NCI-H526 treated with DMSO at 0.1 percent for 48 hours (cell line): ENCODE measurements around the gene PIWIL4.

Experiments
- DNase-seq: peaks from one replicate; lab custom pipeline; 2025; lab: John Stamatoyannopoulos, UW

The PIWIL4 gene

DNA sequence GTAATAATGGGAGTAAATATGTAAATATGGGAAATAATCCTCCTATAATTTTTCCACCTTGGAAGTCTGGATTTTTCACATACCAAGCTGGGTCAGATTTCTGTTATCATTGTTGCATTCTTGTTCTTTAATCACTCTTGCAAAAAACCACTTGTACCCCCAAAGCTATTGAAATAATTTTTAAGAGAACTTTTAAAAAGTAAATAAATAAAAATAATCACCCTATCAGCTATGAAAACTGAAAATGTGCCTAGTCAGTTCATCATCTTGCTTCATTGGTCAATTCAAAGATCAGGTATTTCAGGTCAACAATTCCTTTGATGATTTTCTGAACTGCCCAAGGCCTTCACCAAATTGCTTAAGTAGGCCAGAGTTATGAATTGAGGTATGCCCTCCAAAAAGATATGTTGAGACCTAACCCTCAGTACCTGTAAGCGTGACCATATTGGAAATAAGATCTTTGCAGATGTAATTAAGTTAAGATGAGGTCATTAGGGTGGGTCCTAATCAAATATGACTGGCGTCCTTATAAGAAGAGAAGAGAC lies 95.8 kb downstream of the PIWIL4 start:
- DNase-seq, result no peak

DNA sequence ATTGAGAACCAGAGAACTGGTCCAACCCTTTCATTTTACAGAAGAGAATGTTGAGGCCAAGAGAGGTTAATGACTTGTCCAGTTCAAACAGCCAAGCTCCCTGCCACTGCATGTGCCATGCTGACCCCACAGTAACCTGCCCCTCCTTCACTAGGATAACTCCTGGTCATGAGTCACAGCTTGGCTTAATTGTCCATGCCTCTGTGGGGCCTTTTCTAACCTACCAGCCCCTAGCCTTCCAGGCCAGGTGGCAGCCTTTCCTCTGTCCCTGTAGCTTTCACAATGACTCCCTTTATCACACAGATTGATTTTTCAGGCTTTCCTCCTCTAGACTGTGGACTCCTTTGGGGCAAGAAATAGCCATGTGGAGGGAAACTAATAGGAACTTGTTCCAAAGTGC lies 97.2 kb downstream of the PIWIL4 start:
- DNase-seq, result no peak

DNA sequence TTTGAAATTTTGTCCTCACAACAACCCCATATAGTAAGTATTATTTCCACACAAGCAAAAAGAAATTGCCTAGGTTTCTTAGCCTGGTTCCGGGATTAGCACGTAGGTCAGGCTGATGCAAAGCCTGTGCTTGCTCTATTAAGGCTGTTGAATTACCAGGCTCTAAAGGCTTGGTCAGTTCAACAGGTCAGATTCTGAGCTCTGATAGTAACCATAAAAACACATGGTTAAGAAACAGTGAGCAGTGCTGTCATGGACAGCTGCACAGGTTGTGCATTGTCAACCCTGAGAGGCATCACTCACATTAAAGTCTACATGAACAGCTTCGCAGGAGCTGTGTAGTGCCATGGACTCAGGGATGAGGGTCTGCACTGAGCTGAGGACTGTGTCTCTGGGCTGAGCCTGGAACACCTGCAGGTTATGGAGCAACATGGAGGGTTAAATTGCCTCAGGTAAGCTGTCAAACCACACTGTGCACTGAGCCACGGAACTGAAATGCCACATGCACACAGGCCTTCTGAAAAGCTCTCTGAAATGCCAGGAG lies 98.0 kb downstream of the PIWIL4 start:
- DNase-seq, result no peak

DNA sequence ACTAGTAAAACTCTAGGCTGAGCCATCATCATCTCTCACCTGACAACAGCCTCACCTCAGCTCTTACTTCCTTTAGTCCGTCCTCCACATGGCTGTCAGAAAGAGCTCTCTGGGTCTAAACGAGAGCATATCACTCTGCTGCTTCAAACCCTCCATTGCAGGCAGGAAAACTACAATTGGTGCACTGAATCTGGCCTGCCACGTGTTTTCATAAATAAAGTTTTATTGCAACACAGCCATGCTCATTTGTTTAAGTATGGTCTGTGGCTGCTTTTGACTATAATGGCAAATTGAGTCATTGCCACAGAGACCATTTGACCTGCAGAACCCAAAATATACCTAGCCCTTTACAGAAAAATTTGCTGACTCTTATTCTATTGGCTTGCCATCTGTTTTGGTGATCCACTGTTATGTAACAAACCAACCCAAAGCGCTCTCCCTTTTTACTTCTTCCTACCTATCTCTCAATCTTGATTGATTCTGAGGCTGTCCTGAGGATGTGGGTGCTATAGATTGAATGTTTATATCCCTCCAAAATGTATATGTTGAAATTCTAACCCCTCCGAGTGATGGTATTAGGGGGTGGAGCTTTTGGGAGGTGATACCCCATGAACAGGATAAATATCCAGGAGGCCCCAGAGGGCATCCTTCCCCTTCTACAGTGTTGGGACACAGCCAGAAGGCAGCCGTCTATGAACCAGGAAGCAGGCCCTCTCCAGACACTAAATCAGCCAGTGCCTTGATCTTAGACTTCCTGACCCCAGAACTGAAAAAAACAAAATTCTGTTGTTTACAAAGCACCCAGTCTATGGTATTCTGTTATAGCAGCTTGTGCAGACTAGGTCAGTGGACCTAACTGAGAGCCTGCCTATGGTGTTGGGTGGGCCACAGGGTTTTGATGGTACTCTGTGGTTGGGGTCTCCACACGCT lies 99.9 kb downstream of the PIWIL4 start:
- no peak for DNase-seq

DNA sequence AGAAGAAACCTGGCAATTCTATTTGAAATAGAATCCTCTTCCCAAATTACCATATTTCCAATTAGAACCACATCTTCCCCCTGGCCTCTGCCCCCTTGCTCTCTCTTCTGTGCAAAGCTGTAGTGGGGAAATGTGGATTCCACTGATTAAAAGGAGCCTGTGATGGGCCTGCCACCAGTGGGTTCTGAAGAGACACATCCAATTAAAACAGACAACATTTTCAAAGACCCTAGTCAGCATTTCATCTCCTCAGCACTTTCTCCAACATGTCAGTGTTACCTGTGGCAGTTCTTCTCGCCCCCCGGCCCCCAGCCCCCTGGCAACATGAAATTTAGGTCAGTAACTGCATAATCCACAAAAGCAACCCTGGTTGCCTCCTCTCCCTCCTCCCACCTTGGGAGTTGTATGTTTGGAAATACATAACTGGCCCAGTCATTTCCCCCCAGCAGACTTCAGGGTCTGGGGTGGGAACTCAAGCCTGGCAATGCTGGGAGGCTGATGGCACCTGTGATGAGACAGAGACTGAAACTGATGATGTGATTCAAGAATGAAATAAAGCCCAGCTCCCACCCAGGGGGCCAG lies 101.1 kb downstream of the PIWIL4 start:
- no peak for DNase-seq

DNA sequence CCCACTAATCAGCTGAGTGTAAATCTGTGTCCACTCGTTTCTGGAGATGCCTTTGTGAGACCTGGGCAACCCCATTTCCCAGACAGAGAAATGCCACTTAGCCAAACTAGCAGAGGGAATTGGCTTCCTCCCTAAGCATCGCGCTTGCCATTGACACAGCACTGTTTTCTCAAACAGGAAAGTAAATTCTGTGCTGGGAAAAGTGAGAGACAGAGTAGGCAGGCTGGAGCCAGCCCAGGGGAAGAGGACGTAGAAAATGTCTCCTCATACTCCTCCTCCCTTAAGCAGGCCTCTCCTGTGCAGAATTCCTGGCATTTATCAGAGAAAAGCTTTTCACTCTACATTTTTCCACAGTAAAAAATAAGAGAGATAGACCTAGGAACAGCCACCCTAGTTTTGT lies 101.9 kb downstream of the PIWIL4 start:
- DNase-seq, result no peak
